Measurements from ENCODE around the gene KRTAP12-4. TPM values are rescaled to one million over a fixed set of nuclear protein-coding genes. Genes with fewer than 3 reads are reported as not detected.

Gene KRTAP12-4
- total RNA-seq, 1 donor from 2014 or later: not detected

DNA sequence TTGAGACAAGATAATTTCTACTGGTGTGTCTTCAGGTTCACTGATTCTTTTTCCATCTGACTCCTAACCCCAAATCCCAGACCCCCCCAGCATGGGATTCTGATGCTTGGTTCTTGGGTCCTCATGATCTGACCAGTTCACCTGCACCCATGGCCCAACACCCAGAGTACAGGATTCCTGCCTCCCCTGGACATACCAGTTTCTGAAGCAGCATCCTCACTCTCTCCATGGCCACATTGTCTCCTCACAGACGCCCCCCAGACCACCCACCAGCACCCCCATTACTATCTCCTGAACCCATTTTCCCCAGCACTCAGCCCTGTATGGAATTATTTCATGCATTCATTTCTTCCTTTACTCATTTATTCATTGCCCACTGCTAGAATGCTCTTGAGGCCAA, 2.4 kb upstream of the KRTAP12-4 start:
- Mint-ChIP-seq H3K4me1 (ENCODE audit: low read depth) (no peaks in the 10 kb centered on the region), H3K36me3 (ENCODE audit: low read depth) (peaks cover 8% of the 10 kb centered on the region), H3K4me3 (ENCODE audit: unreplicated experiment) (no peak overlapping the region), H3K27me3 (ENCODE audit: low read depth) (peaks cover 38% of the 10 kb centered on the region), H3K9me3 (ENCODE audit: low read depth) (peaks cover 19% of the 10 kb centered on the region), H3K27ac (ENCODE audit: unreplicated experiment) (no peak overlapping the region)
- DNase-seq (ENCODE audit: low spot score): no peak
- TF ChIP-seq, protein P1, sequence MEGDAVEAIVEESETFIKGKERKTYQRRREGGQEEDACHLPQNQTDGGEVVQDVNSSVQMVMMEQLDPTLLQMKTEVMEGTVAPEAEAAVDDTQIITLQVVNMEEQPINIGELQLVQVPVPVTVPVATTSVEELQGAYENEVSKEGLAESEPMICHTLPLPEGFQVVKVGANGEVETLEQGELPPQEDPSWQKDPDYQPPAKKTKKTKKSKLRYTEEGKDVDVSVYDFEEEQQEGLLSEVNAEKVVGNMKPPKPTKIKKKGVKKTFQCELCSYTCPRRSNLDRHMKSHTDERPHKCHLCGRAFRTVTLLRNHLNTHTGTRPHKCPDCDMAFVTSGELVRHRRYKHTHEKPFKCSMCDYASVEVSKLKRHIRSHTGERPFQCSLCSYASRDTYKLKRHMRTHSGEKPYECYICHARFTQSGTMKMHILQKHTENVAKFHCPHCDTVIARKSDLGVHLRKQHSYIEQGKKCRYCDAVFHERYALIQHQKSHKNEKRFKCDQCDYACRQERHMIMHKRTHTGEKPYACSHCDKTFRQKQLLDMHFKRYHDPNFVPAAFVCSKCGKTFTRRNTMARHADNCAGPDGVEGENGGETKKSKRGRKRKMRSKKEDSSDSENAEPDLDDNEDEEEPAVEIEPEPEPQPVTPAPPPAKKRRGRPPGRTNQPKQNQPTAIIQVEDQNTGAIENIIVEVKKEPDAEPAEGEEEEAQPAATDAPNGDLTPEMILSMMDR (IDR thresholded peaks at IDR 0.05): no peak

DNA sequence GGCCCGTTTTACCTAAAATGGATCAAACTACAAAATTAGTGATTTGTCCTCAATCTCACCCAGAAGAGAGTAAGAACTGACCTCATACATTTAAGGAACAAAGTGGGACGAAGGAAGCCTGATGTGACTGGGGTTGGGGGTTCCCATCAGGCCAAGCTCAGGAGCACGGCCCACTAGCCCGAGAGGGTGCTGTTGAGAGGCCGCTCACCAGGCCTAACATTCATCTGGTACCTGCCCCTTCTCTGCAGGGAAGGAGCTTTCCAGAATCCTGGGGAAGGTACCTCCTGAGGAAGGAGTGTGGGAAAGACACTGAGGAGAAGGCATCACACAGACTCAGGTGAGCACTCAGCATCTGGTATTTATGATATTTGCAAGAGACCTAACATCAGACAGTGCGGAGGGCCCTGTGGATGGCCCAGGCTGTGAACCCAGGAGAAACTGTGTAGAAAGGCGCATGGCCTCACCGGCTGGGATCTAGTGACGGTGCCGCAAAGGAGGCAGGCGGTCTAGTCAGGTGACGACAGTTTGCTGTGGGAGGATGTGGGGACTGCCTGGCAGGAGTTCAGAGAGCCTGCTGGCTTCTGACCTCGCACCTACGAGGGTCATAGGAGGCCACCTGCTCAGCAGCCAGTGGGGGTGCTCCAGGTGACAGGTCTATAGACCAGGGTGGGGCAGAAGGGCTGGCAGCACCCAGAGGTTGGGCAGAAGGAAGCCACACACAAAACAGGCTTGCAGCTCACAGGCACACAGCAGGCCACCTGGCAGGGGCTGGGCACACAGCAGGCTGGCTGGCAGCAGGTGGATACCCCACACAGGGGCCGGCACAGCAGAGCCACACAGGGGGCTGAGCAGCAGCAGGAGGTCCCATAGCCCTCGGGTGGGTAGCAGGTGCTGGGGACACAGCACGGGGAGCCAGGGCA, 543 bp downstream of the KRTAP12-4 start:
- DNase-seq (ENCODE audit: low spot score): no peak
- H3K27ac Mint-ChIP-seq (ENCODE audit: unreplicated experiment): no peak overlapping the region
- H3K9me3 Mint-ChIP-seq (ENCODE audit: low read depth): peaks cover 19% of the 10 kb centered on the region
- H3K4me1 Mint-ChIP-seq (ENCODE audit: low read depth): no peaks in the 10 kb centered on the region
- TF ChIP-seq, protein P1 (IDR thresholded peaks at IDR 0.05): no peak
- H3K36me3 Mint-ChIP-seq (ENCODE audit: low read depth): peaks cover 7% of the 10 kb centered on the region
- peaks cover 25% of the 10 kb centered on the region for H3K27me3 Mint-ChIP-seq (ENCODE audit: low read depth)
- no peak overlapping the region for H3K4me3 Mint-ChIP-seq (ENCODE audit: unreplicated experiment)

DNA sequence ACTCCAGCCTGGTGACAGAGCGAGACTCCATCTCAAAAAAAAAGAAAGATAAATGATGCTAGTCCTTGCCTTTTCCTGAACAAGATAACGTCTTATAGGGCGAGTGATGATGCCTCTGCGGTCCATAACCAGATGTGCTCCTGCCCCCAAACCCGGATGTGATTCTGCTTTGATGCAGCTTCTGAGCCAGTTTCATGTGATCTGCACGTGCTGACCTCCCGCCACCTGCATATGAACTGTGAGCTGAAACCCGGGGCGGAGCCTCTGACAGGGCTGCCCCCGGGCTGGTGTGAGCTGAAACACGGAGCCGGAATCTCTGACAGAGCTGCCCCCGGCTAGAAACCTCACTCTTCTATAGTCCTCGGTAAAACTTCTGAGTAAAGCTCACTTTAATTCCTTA, 1.3 kb downstream of the KRTAP12-4 start:
- peaks cover 7% of the 10 kb centered on the region for H3K36me3 Mint-ChIP-seq (ENCODE audit: low read depth)
- no peak overlapping the region for H3K4me3 Mint-ChIP-seq (ENCODE audit: unreplicated experiment)
- H3K9me3 Mint-ChIP-seq (ENCODE audit: low read depth): peaks cover 19% of the 10 kb centered on the region
- no peak overlapping the region for H3K27ac Mint-ChIP-seq (ENCODE audit: unreplicated experiment)
- TF ChIP-seq, protein P1 (IDR thresholded peaks at IDR 0.05): no peak
- no peak for DNase-seq (ENCODE audit: low spot score)
- no peaks in the 10 kb centered on the region for H3K4me1 Mint-ChIP-seq (ENCODE audit: low read depth)
- H3K27me3 Mint-ChIP-seq (ENCODE audit: low read depth): peaks cover 23% of the 10 kb centered on the region

DNA sequence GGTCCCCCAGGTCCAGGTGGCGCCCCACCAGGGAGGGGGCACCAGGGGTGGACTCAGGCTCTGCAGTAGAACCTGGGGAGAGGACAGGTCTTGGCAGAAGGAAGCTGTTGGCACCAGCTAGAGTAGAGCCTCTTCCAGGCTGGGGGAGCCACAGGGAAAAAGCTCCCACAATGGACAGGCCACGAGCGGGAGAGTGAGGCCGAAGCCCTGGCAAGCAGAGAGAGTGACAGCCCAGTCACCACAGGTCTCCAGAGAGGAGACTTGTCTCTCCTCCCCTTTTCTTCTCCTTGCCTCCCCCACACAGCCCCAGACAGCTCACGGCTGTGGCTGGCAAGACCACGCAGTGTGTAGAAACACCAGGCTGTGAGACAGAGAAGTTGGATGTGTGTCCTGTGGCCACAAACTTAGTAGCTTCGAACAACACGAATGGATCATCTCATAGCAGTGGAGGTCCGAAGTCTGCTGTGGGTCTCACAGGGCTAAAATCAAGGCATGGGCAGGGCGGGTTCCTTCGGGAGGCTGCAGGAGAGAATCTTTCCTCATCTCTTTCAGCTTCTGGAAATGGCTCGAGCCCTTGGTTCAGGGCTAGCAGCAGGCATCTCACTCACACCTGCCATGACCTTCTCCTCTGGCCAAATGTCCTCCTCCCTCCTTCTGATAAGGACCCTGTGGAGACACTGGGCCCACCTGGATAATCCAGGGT, 3.3 kb downstream of the KRTAP12-4 start:
- Mint-ChIP-seq H3K4me1 (ENCODE audit: low read depth) (no peaks in the 10 kb centered on the region), H3K27ac (ENCODE audit: unreplicated experiment) (no peak overlapping the region), H3K36me3 (ENCODE audit: low read depth) (peaks cover 2% of the 10 kb centered on the region), H3K9me3 (ENCODE audit: low read depth) (peaks cover 4% of the 10 kb centered on the region), H3K27me3 (ENCODE audit: low read depth) (peaks cover 30% of the 10 kb centered on the region), H3K4me3 (ENCODE audit: unreplicated experiment) (no peak overlapping the region)
- TF ChIP-seq, protein P1 (IDR thresholded peaks at IDR 0.05): no peak
- no peak for DNase-seq (ENCODE audit: low spot score)

DNA sequence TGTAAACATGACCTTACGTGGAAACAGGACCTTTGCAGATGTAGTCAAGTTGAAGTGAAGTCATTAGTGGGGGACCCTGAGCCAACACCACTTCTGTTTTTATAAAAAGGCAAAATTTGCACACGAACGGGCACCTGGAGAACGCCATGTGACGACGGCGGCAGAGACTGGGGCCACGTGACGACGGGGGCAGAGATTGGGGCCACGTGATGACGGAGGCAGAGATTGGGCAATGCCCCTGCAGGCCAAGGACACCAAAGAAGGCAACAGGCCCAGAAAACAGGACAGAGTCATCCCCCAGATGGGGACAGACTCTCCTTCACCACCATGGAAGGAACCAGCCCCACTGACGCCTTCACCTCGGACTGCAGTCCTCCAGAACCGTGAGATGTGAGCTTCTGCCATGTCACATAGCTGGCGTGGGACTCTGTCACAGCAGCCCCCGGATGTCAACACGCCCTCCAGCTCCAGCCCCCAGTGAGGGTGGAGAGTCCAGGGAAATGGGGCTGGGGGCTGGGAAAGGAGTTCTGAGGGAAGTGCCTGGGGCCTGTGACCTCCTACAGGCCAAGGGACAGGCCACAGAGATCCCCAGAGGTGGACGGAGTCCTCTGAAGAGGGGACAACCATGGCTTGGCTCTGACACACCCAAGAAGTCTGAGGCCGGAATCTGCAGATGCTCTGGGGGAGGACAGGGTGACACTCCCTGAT, 4.0 kb downstream of the KRTAP12-4 start:
- Mint-ChIP-seq H3K27ac (ENCODE audit: unreplicated experiment) (no peak overlapping the region), H3K36me3 (ENCODE audit: low read depth) (peaks cover 1% of the 10 kb centered on the region), H3K4me1 (ENCODE audit: low read depth) (no peaks in the 10 kb centered on the region), H3K27me3 (ENCODE audit: low read depth) (peaks cover 30% of the 10 kb centered on the region), H3K4me3 (ENCODE audit: unreplicated experiment) (no peak overlapping the region), H3K9me3 (ENCODE audit: low read depth) (no peaks in the 10 kb centered on the region)
- TF ChIP-seq, protein P1 (IDR thresholded peaks at IDR 0.05): no peak
- no peak for DNase-seq (ENCODE audit: low spot score)
